HG02763 (cell line): Measurements from ENCODE around the gene STYXL2.

Source experiments
- ATAC-seq: cut with Tn5 transposase; IDR thresholded peaks from one replicate; pipeline ENCODE4 v1.9.1; 2021; ENCODE audit warnings: mild to moderate bottlenecking, moderate library complexity; ENCODE audit not compliant: unreplicated experiment

STYXL2 gene

GRCh38 chr1:167130829-167131510 lies 37.1 kb downstream of the STYXL2 start:
- no peak for ATAC-seq

- ATAC-seq = no peak
Observed at GRCh38 chr1:167132301-167133010, 38.6 kb downstream of the STYXL2 start.

GRCh38 chr1:167135281-167135840 lies 41.5 kb downstream of the STYXL2 start:
- no peak for ATAC-seq

- no peak for ATAC-seq
Observed at GRCh38 chr1:167136191-167136614, 42.3 kb downstream of the STYXL2 start.

- no peak for ATAC-seq
Observed at GRCh38 chr1:167136806-167137205, 42.9 kb downstream of the STYXL2 start.

GRCh38 chr1:167137332-167137781 lies 43.5 kb downstream of the STYXL2 start:
- no peak for ATAC-seq

GRCh38 chr1:167137793-167138510 lies 44.1 kb downstream of the STYXL2 start:
- ATAC-seq = no peak

GRCh38 chr1:167138703-167139102 lies 44.8 kb downstream of the STYXL2 start:
- ATAC-seq = no peak

- ATAC-seq = no peak
Observed at GRCh38 chr1:167141963-167142362, 48.1 kb downstream of the STYXL2 start.
